ENCODE results near the gene TNFSF10.

DNA sequence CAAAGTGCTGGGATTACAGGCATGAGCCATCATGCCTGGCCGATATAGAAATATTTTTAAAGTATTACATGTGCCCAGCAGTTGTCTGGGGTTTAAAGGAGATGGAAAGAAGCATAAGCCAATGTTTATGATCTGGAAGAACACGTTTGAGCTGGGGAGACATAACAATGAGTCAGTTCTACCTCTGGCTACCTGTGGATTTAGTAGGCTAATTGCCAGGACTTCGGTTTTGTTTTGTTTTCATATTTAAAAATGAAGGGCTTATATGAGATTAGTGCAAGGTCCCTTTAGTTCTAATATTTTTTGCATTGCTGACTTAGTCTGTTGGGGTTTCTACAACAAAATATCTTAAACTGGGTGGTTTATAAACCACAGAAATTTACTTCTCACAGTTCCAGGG lies 22.9 kb upstream of the TNFSF10 start:
- TF ChIP-seq, protein P1, sequence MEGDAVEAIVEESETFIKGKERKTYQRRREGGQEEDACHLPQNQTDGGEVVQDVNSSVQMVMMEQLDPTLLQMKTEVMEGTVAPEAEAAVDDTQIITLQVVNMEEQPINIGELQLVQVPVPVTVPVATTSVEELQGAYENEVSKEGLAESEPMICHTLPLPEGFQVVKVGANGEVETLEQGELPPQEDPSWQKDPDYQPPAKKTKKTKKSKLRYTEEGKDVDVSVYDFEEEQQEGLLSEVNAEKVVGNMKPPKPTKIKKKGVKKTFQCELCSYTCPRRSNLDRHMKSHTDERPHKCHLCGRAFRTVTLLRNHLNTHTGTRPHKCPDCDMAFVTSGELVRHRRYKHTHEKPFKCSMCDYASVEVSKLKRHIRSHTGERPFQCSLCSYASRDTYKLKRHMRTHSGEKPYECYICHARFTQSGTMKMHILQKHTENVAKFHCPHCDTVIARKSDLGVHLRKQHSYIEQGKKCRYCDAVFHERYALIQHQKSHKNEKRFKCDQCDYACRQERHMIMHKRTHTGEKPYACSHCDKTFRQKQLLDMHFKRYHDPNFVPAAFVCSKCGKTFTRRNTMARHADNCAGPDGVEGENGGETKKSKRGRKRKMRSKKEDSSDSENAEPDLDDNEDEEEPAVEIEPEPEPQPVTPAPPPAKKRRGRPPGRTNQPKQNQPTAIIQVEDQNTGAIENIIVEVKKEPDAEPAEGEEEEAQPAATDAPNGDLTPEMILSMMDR (IDR thresholded peaks at IDR 0.05) = no peak
- no peak for TF ChIP-seq EP300 (IDR thresholded peaks at IDR 0.05)

Measured in sigmoid colon (tissue), 4 donors.